ENCODE measurements around the gene SERPINE1.
"Not testable (repeated sequence)": the region's sequence is repeated elsewhere in the genome, so short reads cannot be mapped to it uniquely, and the experiment has no call there.

Gene SERPINE1

DNA sequence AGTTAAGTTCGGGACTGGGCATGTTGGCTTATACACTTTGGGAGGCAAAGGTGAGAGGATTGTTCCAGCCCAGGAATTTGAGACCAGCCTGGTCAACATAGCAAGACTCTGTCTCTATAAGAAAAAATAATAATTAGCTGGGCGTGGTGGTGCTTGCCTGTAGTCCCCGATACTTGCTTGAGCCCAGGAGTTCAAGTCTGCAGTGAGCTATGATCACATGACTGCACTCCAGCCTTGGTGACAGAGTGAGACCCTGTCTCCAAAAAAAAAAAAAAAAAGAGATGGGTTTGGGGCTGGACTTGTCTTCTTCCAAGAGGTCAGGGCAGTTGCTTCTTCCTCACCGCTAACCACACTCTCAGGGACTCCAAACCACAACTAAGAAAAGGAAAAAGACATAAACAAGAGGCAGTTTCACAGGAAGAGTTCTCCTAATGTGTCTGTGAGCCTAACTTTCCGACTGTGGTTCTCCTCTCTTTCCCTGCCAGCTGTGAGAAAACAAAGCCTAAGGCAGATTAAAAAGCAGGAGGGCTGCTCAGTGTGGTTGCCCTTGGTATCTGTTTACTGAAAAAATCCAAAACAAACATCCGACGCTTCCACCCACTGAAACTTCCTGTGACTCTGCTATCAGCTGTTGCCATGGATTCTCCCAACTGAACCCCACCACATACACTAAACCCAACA lies 2.4 kb upstream of the SERPINE1 start:
- DNase-seq = no peak

DNA sequence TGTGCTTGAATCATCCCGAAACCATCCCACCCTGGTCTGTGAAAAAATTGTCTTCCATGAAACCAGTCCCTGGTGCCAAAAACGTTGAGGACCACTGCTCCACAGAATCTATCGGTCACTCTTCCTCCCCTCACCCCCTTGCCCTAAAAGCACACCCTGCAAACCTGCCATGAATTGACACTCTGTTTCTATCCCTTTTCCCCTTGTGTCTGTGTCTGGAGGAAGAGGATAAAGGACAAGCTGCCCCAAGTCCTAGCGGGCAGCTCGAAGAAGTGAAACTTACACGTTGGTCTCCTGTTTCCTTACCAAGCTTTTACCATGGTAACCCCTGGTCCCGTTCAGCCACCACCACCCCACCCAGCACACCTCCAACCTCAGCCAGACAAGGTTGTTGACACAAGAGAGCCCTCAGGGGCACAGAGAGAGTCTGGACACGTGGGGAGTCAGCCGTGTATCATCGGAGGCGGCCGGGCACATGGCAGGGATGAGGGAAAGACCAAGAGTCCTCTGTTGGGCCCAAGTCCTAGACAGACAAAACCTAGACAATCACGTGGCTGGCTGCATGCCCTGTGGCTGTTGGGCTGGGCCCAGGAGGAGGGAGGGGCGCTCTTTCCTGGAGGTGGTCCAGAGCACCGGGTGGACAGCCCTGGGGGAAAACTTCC lies 784 bp upstream of the SERPINE1 start:
- peak; percentile 31 for DNase-seq

DNA sequence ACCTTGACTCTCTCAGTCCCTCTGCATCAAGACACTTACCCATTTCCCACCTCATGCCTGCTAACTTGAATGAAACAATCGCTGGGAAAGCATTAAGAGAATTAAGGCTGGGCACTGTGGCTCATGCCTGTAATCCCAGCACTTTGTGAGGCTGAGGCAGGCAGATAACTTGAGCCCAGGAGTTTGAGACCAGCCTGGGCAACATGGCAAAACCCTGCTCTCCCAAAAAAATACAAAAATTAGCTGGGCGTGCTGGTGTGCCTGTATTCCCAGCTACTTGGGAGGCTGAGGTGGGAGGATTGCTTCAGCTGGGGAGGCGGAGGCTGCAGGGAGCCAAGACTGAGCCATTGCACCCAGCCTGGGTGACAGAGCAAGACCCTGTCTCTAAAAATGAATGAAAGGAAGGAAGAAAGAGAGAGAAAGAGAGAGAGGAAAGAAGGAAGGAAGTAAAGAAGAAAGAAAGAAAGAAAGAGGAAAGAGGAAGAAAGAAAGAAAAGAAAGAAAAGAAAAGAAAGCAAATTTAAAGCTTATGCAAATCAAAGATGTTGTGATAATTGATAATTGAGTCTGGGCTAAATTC lies 646 bp downstream of the SERPINE1 start:
- no peak for DNase-seq

DNA sequence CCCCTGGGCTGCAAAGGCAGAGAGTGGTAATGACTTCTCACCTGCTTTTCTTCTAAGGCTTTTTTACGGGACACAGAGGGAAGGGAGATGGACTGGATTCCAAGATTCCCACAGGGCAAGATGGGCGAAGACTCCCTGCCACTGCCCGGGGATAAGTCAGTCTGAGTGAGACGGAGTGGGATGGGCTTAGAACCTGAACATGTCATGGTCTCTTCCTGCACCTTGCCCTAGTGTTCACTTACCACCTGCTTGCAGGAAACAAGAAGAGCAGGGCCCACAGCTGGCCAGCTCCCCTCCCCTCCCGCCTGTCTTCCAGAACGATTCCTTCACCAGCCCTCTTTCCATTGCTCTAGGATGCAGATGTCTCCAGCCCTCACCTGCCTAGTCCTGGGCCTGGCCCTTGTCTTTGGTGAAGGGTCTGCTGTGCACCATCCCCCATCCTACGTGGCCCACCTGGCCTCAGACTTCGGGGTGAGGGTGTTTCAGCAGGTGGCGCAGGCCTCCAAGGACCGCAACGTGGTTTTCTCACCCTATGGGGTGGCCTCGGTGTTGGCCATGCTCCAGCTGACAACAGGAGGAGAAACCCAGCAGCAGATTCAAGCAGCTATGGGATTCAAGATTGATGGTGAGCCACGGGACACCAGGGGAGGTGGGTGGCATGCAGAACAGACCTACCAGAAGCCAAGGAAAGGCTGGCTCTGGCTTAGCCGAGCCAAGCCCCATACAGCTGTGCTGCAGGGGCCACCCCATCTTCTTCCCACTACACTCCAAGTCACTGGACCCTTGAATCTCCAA lies 1.3 kb downstream of the SERPINE1 start:
- no peak for DNase-seq

DNA sequence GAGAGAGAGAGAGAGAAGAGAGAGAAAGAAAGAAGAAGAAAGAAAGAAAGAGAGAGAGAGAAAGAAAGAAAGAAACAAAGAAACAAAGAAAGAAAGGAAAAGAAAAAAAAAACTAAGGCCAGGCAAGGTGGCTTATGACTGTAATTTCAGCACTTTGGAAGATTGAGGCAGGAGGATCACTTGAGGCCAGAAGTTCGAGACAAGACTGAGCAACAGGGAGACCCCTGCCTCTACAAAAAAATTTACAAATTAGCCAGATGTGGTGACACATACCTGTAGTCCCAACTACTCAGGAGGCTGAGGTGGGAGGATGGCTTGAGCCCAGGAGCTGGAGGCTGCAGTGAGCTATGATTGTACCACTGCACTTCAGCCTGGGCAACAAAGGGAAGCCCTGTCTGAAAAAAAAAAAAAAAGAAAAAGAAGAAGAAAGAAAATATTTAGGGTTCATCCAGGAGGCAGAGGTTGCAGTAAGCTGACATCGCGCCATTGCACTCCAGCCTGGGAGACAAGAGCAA lies 2.8 kb downstream of the SERPINE1 start:
- no peak for DNase-seq

DNA sequence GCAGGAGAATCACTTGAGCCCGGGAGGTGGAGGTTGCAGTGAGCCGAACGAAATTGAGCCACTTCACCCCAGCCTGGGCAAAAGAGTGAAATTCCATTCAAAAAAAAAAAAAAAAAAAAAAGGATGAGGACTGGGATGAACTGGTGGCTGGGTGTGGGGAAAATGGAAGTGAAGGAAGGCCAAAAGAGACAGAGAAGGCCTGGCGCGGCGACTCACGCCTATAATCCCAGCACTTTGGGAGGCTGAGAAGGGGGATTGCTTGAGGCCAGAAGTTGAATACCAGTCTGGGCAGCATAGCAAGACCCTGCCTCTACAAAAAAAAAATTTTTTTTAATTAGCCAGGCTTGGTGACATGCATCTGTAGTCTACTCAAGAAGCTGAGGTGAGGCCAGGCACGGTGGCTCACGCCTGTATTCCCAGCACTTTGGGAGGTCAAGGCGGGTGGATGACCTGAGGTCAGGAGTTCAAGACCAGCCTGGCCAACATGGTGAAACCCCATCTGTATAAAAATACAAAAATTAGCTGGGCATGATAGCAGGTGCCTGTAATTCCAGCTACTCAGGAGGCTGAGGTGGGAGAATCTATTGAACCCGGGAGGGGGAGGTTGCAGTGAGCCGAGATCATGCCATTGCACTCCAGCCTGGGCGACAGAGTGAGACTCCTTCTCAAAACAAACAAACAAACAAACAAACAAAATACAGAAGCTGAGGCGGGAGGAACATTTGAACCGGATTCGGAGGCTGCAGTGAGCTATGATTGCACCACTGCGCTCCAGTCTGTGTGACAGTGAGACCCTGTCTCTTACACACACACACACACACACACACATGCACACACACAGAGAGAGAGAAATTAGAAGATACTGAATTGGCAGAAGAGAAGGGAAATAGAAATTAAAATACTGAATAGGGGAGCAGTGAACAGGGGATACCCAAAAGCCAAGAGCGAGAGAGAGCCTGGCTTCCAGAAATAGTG lies 6.0 kb downstream of the SERPINE1 start:
- DNase-seq = not testable (repeated sequence)

DNA sequence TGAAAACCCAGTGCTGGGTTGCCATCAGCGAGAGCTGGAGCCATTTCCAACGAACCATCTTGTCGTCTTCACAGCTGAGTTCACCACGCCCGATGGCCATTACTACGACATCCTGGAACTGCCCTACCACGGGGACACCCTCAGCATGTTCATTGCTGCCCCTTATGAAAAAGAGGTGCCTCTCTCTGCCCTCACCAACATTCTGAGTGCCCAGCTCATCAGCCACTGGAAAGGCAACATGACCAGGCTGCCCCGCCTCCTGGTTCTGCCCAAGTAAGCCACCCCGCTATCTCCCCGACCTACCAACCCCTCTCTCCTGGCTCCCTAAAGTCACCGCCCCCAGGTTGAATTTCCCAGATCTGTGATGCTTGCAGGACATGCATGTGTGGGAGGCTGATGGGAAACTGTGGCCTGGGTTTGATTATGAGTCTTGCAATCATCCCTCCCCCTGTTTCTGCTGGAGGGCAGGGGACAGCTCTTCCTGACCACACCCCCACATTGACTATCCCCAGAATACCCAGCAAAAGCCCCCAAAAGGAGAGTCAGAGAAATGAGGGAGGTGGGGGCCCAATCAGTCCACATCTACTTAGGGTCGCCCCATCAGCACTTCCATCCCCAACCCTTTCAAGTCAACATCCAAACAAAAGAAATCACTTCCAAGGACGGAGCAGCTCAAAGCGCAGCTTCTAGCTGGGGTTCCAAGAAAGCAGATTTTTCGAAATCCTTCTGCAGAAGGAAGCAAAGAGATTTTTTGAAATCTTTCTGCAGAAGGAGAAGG lies 6.9 kb downstream of the SERPINE1 start:
- no peak for DNase-seq

DNA sequence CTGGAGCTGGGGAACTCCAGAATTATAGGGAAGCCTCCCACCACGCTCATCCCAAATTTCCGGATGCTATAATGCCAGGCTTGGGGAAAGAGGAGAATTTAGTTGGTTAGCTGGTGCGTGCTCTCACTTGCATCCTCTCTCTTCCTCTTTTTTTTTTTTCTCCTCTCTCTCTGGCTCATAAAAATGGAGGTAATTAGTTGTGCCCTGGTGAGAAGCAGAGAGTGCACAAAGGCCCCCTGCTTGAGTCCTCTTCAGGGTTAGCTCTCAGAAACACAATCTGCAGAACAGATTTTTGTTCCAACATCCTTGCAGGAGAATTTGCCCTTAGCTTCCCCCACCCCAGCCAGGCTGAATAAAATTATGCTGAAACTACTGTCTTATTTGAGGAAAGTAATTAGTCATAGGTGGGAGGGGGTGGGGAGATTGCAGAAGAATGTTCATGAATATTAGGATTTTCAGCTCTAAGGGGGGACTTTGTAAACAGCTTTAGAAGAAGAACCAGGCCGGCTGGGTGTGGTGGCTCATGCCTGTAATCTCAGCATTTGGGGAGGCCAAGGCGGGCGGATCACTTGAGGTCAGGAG lies 7.6 kb downstream of the SERPINE1 start:
- peak; percentile 35 for DNase-seq

DNA sequence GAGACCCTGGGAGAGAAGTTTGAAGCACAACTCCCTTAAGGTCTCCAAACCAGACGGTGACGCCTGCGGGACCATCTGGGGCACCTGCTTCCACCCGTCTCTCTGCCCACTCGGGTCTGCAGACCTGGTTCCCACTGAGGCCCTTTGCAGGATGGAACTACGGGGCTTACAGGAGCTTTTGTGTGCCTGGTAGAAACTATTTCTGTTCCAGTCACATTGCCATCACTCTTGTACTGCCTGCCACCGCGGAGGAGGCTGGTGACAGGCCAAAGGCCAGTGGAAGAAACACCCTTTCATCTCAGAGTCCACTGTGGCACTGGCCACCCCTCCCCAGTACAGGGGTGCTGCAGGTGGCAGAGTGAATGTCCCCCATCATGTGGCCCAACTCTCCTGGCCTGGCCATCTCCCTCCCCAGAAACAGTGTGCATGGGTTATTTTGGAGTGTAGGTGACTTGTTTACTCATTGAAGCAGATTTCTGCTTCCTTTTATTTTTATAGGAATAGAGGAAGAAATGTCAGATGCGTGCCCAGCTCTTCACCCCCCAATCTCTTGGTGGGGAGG lies 10.8 kb downstream of the SERPINE1 start:
- DNase-seq = no peak

DNA sequence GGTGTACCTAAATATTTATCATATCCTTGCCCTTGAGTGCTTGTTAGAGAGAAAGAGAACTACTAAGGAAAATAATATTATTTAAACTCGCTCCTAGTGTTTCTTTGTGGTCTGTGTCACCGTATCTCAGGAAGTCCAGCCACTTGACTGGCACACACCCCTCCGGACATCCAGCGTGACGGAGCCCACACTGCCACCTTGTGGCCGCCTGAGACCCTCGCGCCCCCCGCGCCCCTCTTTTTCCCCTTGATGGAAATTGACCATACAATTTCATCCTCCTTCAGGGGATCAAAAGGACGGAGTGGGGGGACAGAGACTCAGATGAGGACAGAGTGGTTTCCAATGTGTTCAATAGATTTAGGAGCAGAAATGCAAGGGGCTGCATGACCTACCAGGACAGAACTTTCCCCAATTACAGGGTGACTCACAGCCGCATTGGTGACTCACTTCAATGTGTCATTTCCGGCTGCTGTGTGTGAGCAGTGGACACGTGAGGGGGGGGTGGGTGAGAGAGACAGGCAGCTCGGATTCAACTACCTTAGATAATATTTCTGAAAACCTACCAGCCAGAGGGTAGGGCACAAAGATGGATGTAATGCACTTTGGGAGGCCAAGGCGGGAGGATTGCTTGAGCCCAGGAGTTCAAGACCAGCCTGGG lies 11.4 kb downstream of the SERPINE1 start:
- DNase-seq = peak; percentile 41

DNA sequence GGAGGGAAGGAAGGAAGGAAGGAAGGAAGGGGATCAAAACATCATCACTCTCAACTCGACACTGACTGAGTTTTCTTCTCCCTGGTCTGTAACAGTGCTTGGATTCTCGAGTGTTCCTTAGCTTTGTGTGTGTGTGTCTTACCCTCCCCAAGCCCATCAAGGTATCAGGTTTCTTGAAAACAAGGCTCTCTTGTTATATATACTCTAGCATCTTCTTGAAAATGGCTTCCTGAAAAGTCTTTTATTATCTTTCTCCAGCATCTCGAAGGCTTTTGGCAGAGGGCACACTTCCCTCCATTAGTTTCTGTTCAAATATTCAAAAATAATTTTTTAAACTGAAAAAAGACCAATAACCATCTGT lies 13.4 kb downstream of the SERPINE1 start:
- DNase-seq = no peak

DNA sequence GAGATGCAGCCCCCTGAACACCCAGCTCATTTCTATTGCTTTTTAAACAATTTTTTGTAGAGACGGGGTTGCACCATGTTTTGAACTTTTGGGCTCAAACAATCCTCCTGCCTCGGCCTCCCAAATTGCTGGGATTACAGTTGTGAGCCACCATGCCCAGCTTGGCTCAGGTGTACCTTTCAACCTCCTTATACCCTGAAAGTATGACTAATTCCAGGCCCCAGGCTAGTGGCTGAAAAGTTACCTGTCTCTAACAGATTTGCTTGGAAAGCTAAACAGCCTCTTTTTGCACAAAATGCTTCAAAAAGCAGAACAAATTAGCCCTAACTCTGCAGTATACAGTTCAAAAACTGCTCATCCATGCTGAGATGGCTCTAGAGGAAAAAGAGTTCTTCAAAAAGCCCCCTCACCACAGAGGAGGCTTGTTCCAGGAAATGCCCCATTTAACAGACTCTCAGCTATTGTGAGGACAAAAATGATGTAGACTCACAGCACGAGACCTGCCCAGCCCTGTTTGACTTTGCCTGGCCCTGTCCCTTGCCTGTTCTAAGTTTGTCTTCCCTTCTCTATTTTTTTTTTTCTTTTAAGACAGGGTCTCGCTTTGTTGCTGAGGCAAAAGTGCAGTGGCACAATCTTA lies 14.0 kb downstream of the SERPINE1 start:
- DNase-seq = no peak

DNA sequence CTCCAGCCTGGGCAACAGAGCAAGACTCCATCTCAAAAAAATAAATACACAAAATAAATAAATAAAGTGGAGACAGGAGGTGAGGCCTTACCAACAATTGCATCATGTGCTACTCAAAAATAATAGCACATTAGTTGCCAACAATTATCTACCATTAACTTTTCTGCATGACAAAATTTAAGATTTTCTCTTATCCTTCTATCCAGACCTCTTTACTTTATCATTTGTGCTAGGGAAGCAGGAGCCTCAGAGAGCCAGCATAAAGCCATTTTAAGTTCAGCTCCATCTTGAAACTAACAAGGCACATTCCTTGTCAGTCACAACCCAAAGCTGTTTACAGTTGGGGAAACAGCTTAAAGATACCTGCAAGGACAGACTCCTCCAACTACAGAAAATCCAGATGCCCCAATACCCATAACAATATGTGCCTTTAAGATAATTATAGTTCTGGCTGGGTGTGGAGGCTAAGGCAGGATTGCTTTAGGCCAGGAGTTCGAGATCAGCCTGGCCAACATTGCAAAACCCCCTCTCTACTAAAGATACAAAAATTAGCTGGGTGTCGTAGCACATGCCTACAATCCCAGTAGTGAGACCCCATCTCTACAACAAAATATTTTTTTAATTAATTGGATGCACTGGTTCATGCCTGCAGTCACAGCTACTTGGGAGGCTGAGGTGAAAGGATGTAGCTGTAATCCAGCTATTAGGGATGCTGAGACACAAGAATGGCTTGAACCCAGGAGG lies 25.2 kb downstream of the SERPINE1 start:
- DNase-seq = no peak

DNA sequence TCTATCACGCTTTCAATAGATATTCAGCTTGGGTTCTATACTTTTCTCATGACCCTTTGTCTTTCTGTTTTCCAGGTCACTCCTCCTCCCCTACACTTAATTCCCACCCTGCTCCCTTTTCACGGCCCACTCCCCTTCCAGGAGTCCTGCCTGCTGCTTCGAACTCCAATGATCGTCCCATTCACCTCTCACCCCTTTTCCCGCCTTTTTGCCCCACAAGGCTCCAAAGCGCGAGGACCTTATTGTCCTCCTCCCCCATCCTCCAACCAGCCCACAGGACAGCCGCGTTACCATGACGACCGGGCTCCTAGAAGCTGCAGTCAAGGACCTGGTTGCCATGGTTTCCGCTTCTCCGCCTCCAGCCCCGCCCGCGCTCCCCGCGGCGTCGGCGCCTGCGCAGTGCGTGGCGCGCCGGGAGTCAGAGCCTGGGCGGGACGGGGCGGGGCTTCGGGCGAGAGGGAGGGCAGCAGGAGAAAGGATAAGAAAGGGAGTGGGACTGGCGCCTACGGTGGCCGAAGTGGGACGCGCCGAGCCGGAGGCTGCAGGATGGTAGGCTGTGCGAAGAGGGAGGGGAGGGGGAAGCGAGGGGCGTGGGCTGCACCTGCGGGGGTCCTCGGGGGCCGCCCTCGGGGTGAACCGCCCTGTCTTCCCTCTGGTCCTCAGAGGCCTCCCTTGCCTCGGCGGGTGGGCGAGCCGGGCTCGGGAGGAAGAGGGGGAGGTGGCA lies 27.2 kb downstream of the SERPINE1 start, which contains the start of gene AP1S1:
Gene AP1S1 (plus strand): TSS at position 508 of the 724 bp plus-strand sequence. CDS start 39 bp downstream, at position 547.
- DNase-seq = peak; percentile 95

DNA sequence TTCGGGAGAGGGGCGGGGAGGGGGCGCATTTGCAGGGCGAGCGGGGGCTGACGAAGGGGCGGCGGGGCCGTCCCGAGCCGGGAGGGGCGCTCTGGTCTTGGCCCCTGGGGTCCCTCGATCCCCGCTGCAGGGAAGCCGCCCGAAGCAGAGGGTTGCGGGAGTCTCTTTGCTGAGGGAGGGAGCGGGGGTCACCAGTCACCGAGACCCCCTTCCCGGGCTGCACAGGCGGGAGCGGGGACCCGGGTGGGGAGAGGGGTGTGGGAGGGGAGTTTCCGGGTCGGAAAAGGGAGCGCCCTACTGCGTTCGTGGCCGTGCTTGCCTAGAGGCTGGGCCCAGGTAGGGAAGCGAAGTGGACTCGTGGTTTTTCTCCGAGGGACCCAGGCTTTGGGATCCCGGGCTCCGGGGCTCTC lies 27.8 kb downstream of the SERPINE1 start:
- DNase-seq = no peak

DNA sequence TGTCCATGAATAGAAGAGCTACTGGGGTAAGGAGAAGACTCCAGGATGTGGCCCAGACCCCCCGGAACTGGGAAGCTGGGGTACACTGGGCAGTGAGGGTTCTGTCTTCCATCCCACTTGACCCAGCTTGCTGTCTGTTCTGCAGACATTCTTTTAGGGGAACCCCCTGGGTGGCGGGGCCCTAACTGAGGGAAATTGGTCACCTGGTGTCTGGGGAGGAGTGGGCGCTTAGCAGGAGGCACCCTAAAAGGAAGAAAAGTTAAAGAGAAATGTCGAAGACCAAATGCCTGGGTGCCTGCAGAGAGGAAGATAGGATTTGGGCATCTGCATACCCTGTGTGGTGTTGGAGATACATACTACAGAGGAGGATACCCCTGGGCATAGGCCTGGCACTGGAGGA lies 28.4 kb downstream of the SERPINE1 start:
- DNase-seq = no peak

DNA sequence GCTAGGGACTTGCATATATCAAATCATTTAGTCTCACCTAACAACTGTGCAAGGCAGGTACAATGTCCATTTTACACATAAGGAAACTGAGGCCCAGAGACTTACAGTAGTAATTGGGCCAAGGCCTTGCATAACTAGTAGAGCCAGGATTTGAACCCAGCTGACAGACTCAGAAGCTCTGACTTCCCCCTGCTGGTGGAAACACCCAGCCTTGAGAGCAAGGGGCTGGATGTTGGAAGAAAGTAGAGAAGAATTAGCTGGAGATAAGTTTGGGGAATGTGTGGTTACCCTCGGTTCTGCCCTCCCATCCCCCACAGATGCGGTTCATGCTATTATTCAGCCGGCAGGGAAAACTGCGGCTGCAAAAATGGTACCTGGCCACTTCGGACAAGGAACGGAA lies 29.4 kb downstream of the SERPINE1 start:
- DNase-seq = no peak
